Measurements from ENCODE around the gene C20orf204. TPM values are rescaled to one million over a fixed set of nuclear protein-coding genes. Genes with fewer than 3 reads are reported as not detected.

C20orf204 gene
- total and polyA plus RNA-seq, 9 of the 15 experiments (the other 6 are each of a cell fraction or from before 2014, with no cell fraction given) = 0.11 to 1.1 (median 0.36) TPM; not detected in 2

DNA sequence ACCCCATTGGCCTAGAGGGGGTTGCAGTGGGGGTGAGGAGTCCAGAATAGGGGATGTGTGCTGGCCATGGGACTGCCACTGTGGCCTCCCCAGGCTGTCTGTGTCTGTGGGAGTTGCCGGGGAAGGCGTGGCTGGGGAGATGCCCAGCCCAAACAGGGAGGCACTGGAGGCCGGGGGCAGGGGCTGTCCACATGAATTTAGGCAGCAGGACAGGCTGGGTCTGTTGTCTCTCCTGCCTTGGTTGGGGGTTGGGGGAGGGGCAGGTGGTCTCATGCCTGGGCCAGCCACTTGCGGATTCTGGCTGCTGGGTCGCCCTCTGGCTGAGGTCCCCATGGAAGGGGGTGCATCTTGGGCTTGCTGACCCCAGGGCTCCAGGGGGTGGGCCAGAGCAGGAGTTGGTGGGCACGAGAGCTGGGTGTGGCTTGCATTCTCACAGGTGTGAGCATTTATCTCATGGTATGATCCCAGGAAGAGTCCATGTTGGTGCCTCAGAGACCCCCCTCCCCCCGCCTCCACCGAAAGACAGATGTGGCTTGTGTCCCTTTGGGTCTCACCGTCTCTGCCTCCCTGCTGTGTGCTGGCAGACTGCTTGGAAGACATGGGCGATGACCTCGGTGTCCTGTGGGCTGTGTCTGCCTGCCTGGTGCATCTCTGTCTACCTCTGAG lies 9.5 kb downstream of the C20orf204 start:
- Histone ChIP-seq H3K27ac (ENCODE audit: extremely low read depth, low read depth, low read length) (no peak overlapping the region; the same call in 2 of the 3 replicates), H4K20me1 (replicated peaks; ENCODE audit: control insufficient read depth, insufficient read depth, low read length) (no peaks in the 10 kb centered on the region), H3K79me2 (ENCODE audit: control insufficient read depth, insufficient read depth, low read length) (peaks cover 12% of the 10 kb centered on the region), H2AFZ (ENCODE audit: low read depth, low read length) (peak overlapping the region; percentile 77), H3K4me1 (replicated peaks in 1 of 2; ENCODE audit: control insufficient read depth in 2 of 2, insufficient read depth in 2 of 2, low read length in 2 of 2) (peaks cover 38 to 78% of the 10 kb centered on the region in 2 experiments), H3K9ac (ENCODE audit: insufficient read depth in 1 of 2, low read depth in 2 of 2, low read length in 2 of 2) (peak overlapping the region in 1 of 2 experiments; percentile 84; a peak in 2 of 4 replicates), H3K4me2 (ENCODE audit: insufficient read depth, low read length) (0 out of 2 replicates have a peak overlapping the region, but pooled peaks have one; percentile 1), H3K4me3 (no peak overlapping the region), H3K9me3 (replicated peaks; ENCODE audit: control insufficient read depth, insufficient read depth, low read depth, low read length) (no peaks in the 10 kb centered on the region), H3K27me3 (ENCODE audit: control insufficient read depth in 2 of 2, insufficient read depth in 2 of 2, low read length in 2 of 2) (no peaks in the 10 kb centered on the region), H3K9me1 (ENCODE audit: control insufficient read depth, insufficient read depth, low read length) (peaks cover 4% of the 10 kb centered on the region), H3K36me3 (ENCODE audit: control insufficient read depth, insufficient read depth, low read length) (peaks cover 12% of the 10 kb centered on the region; the same call in 1 of the 3 replicates)
- 0 out of 3 replicates have a peak, but pooled peaks have one; percentile 8 for ATAC-seq
- in situ Hi-C loops (cut with MboI) (no loop called here), intact Hi-C loops (cut with micrococcal nuclease) (no loop called here)
- no TSS peak for BruUV-seq (replicated peaks)
- TF ChIP-seq, protein P1, sequence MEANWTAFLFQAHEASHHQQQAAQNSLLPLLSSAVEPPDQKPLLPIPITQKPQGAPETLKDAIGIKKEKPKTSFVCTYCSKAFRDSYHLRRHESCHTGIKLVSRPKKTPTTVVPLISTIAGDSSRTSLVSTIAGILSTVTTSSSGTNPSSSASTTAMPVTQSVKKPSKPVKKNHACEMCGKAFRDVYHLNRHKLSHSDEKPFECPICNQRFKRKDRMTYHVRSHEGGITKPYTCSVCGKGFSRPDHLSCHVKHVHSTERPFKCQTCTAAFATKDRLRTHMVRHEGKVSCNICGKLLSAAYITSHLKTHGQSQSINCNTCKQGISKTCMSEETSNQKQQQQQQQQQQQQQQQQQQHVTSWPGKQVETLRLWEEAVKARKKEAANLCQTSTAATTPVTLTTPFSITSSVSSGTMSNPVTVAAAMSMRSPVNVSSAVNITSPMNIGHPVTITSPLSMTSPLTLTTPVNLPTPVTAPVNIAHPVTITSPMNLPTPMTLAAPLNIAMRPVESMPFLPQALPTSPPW (CRISPR knock-in tag; IDR thresholded peaks at IDR 0.05) = peak; percentile 38; the same call in 1 of the 2 replicates
- TF ChIP-seq YBX1 (IDR thresholded peaks at IDR 0.05) = no peak
- 0 out of 2 replicates have a peak, but pooled peaks have one; percentile 9 for TF ChIP-seq ZBTB7A (IDR thresholded peaks at IDR 0.05; ENCODE audit: borderline replicate concordance, control insufficient read depth, low read depth, low read length)
- no peak for TF ChIP-seq ZFP1 (CRISPR knock-in tag; IDR thresholded peaks at IDR 0.05)
- 0 out of 2 replicates have a peak, but pooled peaks have one; percentile 7 for TF ChIP-seq PHF8 (IDR thresholded peaks at IDR 0.05; ENCODE audit: borderline replicate concordance, low read length)
- TF ChIP-seq, protein P2, sequence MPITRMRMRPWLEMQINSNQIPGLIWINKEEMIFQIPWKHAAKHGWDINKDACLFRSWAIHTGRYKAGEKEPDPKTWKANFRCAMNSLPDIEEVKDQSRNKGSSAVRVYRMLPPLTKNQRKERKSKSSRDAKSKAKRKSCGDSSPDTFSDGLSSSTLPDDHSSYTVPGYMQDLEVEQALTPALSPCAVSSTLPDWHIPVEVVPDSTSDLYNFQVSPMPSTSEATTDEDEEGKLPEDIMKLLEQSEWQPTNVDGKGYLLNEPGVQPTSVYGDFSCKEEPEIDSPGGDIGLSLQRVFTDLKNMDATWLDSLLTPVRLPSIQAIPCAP (CRISPR knock-in tag; IDR thresholded peaks at IDR 0.05; ENCODE audit: borderline replicate concordance) = no peak
- TF ChIP-seq RFX5 (IDR thresholded peaks at IDR 0.05; ENCODE audit: low read depth, low read length) = no peak
- TF ChIP-seq, protein P3, sequence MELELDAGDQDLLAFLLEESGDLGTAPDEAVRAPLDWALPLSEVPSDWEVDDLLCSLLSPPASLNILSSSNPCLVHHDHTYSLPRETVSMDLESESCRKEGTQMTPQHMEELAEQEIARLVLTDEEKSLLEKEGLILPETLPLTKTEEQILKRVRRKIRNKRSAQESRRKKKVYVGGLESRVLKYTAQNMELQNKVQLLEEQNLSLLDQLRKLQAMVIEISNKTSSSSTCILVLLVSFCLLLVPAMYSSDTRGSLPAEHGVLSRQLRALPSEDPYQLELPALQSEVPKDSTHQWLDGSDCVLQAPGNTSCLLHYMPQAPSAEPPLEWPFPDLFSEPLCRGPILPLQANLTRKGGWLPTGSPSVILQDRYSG (tag; conservative IDR thresholded peaks at IDR 0.05; ENCODE audit: low read depth) = no peak
- 48% methylated on average over 9 of the region's 11 CpGs for WGBS (ENCODE audit: insufficient coverage, low coverage, missing lambda C conversion rate)
- FAIRE-seq = no peak
- peak in 2 of 4 experiments; percentile 39 to 45 for DNase-seq (ENCODE audit: extremely low read depth in 1 of 4, low spot score in 3 of 4)
- ChIA-PET POLR2A (interaction anchor here (2.3 kb wide), 1 partner anchor 8 kb away, joined by 10 read pairs; no protein-coding TSS in a partner anchor), CTCF (ENCODE audit: low intra/inter-chr PET ratio) (no interaction called here)
